Measurements from ENCODE around the gene INAFM1. TPM values are rescaled to one million over a fixed set of nuclear protein-coding genes. Genes with fewer than 3 reads are reported as not detected.

The INAFM1 gene
- polyA plus RNA-seq, 1 of the 3 experiments (the other 2 are of a cell fraction): 5.5 TPM

DNA sequence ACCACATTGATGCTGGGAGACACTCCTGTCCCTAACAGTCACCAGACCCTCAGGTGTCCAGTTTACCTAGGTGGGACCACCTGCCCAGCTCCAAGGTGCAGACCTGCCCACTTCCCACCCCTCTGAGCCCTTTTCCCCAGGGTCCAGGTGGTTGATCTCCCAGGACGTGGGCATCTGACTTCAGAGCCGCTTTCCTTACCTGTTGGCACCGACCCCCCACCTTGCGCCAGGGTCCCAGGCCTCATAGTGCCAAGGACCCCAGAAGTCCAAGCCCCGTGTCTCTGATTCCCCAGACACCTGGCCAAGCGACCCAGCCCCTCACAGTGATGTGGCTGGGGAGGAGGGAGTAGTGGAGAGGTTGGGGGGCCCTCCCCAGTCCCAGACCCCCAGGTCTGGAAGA, 34.1 kb upstream of the INAFM1 start:
- Histone ChIP-seq H3F3A (replicated peaks; ENCODE audit: insufficient read depth) (peaks cover 35% of the 10 kb centered on the region), H2AFZ (ENCODE audit: low read depth) (no peak overlapping the region), H3K27ac (ENCODE audit: low read depth in 2 of 2, low read length in 1 of 2) (peak overlapping the region; percentile 41 to 92; a peak in 3 of 4 replicates), H3K36me3 (replicated peaks in 1 of 2; ENCODE audit: control insufficient read depth in 1 of 2, insufficient read depth in 2 of 2, low read length in 1 of 2) (no peaks in the 10 kb centered on the region), H3K27me3 (ENCODE audit: insufficient read depth) (no peaks in the 10 kb centered on the region), H3K4me2 (peak overlapping the region; percentile 90), H3K9me3 (no peaks in the 10 kb centered on the region), H3K9me2 (no peaks in the 10 kb centered on the region), H3K4me3 (ENCODE audit: low read depth in 2 of 2, low read length in 1 of 2) (peak overlapping the region; percentile 50 to 65), H3K79me2 (ENCODE audit: insufficient read depth) (no peaks in the 10 kb centered on the region), H3K4me1 (ENCODE audit: control insufficient read depth in 1 of 2, insufficient read depth in 2 of 2, low read depth in 1 of 2, low read length in 1 of 2) (peaks cover 12 to 40% of the 10 kb centered on the region in 2 experiments; a peak in 3 of 4 replicates), H3K9ac (peak overlapping the region; percentile 21), H4K20me1 (ENCODE audit: insufficient read depth) (no peaks in the 10 kb centered on the region)
- WGBS (ENCODE audit: low lambda C conversion rate): 75% methylated on average over 3 of the region's 6 CpGs
- TF ChIP-seq EZH2phosphoT487 (IDR thresholded peaks at IDR 0.05; ENCODE audit: borderline replicate concordance, low read depth): no peak
- CTCF ChIA-PET: interaction anchor here (0.7 to 1.9 kb wide), 3 partner anchors 14 to 43 kb away, joined by 4 to 15 read pairs (median 6); no protein-coding TSS in a partner anchor
- no peak for DNase-seq
- POLR2A ChIA-PET: interaction anchor here (0.8 to 1.3 kb wide), 5 partner anchors 9 to 134 kb away, joined by 3 to 8 read pairs (median 4); no protein-coding TSS in a partner anchor

DNA sequence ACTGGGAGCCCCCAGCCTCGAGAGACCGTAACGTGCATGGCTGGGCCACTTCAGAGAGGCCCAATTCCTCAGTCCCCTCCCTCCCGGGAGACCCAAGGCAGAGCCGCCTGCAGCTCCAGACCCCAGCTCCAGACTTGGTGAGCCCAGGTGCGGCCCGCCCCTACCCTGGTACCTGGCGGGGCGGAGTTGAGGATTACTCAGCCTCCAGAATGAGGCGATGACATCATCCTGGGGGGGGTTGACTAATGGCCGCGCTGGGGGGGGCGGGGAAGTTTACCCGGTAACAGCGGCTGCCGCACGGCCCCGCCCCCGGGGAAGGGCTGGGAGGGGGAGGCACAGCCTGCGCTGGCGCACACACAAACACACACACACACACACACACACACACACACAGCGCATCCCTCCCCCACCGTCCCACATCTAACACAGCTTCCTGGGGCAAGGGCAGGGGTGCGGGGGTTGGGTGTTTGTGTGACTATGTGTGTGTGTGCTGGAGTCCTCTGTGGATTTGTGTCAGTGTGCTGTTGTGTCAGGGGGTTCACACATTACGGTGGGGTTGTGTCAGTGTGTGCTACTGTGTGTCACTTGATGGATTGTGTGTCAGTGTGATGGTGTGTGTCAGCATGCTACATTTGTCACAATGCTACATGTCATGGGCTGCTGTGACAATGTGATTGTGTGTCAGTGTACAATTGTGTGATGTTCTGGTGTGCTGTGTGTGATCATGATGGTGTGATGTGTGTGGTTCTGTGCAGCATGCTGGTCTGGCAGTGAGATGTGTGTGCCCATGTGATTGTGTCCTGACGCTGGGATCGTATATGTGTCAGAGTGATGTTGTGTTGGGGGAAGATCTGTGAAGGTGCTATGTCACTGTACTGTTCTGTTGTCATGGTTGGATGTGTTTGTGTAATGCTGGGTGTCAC, 33.4 kb upstream of the INAFM1 start:
- peak overlapping the region; percentile 90 for H3K4me2 ChIP-seq
- H3K27me3 ChIP-seq (ENCODE audit: insufficient read depth): no peaks in the 10 kb centered on the region
- H3K27ac ChIP-seq (ENCODE audit: low read depth in 2 of 2, low read length in 1 of 2): peak overlapping the region; percentile 41 to 92; a peak in 3 of 4 replicates
- no peaks in the 10 kb centered on the region for H3K9me3 ChIP-seq
- peak overlapping the region; percentile 16 for H3K9ac ChIP-seq
- no peaks in the 10 kb centered on the region for H4K20me1 ChIP-seq (ENCODE audit: insufficient read depth)
- no peaks in the 10 kb centered on the region for H3K36me3 ChIP-seq (replicated peaks in 1 of 2; ENCODE audit: control insufficient read depth in 1 of 2, insufficient read depth in 2 of 2, low read length in 1 of 2)
- peak overlapping the region; percentile 50 to 65; a peak in 3 of 4 replicates for H3K4me3 ChIP-seq (ENCODE audit: low read depth in 2 of 2, low read length in 1 of 2)
- DNase-seq: peak; percentile 84
- peaks cover 12 to 40% of the 10 kb centered on the region in 2 experiments; a peak in 3 of 4 replicates for H3K4me1 ChIP-seq (ENCODE audit: control insufficient read depth in 1 of 2, insufficient read depth in 2 of 2, low read depth in 1 of 2, low read length in 1 of 2)
- peaks cover 36% of the 10 kb centered on the region for H3F3A ChIP-seq (replicated peaks; ENCODE audit: insufficient read depth)
- CTCF ChIA-PET: interaction anchor here (0.7 to 1.9 kb wide), 3 partner anchors 15 to 42 kb away, joined by 4 to 15 read pairs (median 6); no protein-coding TSS in a partner anchor
- 16% methylated on average over 18 of the region's 27 CpGs for WGBS (ENCODE audit: low lambda C conversion rate)
- H2AFZ ChIP-seq (ENCODE audit: low read depth): no peak overlapping the region
- H3K9me2 ChIP-seq: no peaks in the 10 kb centered on the region
- POLR2A ChIA-PET: interaction anchor here (0.5 to 1.2 kb wide), 3 partner anchors 14 to 318 kb away, joined by 3 to 8 read pairs (median 4); no protein-coding TSS in a partner anchor
- H3K79me2 ChIP-seq (ENCODE audit: insufficient read depth): no peaks in the 10 kb centered on the region
- TF ChIP-seq, protein P1, sequence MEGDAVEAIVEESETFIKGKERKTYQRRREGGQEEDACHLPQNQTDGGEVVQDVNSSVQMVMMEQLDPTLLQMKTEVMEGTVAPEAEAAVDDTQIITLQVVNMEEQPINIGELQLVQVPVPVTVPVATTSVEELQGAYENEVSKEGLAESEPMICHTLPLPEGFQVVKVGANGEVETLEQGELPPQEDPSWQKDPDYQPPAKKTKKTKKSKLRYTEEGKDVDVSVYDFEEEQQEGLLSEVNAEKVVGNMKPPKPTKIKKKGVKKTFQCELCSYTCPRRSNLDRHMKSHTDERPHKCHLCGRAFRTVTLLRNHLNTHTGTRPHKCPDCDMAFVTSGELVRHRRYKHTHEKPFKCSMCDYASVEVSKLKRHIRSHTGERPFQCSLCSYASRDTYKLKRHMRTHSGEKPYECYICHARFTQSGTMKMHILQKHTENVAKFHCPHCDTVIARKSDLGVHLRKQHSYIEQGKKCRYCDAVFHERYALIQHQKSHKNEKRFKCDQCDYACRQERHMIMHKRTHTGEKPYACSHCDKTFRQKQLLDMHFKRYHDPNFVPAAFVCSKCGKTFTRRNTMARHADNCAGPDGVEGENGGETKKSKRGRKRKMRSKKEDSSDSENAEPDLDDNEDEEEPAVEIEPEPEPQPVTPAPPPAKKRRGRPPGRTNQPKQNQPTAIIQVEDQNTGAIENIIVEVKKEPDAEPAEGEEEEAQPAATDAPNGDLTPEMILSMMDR (IDR thresholded peaks at IDR 0.05): no peak
- TF ChIP-seq GATA2 (CRISPR knock-in tag; IDR thresholded peaks at IDR 0.05) (no peak), FOXJ3 (CRISPR knock-in tag; IDR thresholded peaks at IDR 0.05) (no peak), ELF1 (IDR thresholded peaks at IDR 0.05) (no peak), POLR2AphosphoS5 (IDR thresholded peaks at IDR 0.05; ENCODE audit: low read depth, low read length) (no peak; the same call in 1 of the 2 replicates), MEF2A (IDR thresholded peaks at IDR 0.05; ENCODE audit: borderline replicate concordance, low read depth) (peak; percentile 94; the same call in 1 of the 2 replicates), EP300 (IDR thresholded peaks at IDR 0.05; ENCODE audit: borderline replicate concordance in 1 of 2, low read depth in 1 of 2, low read length in 1 of 2) (peak; percentile 30 to 37; a peak in 1 of 4 replicates), RAD21 (IDR thresholded peaks at IDR 0.05; ENCODE audit: low read length) (no peak), TAF1 (IDR thresholded peaks at IDR 0.05; ENCODE audit: borderline replicate concordance, low read depth, low read length) (0 out of 2 replicates have a peak, but pooled peaks have one; percentile 32), FOXM1 (IDR thresholded peaks at IDR 0.05; ENCODE audit: low read depth) (no peak), EZH2phosphoT487 (IDR thresholded peaks at IDR 0.05; ENCODE audit: borderline replicate concordance, low read depth) (no peak), JUND (IDR thresholded peaks at IDR 0.05) (no peak; the same call in 1 of the 2 replicates)
- TF ChIP-seq, protein P2, sequence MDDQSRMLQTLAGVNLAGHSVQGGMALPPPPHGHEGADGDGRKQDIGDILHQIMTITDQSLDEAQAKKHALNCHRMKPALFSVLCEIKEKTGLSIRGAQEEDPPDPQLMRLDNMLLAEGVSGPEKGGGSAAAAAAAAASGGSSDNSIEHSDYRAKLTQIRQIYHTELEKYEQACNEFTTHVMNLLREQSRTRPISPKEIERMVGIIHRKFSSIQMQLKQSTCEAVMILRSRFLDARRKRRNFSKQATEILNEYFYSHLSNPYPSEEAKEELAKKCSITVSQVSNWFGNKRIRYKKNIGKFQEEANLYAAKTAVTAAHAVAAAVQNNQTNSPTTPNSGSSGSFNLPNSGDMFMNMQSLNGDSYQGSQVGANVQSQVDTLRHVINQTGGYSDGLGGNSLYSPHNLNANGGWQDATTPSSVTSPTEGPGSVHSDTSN (IDR thresholded peaks at IDR 0.05): peak; percentile 29; the same call in 1 of the 2 replicates
- TF ChIP-seq, protein P3, sequence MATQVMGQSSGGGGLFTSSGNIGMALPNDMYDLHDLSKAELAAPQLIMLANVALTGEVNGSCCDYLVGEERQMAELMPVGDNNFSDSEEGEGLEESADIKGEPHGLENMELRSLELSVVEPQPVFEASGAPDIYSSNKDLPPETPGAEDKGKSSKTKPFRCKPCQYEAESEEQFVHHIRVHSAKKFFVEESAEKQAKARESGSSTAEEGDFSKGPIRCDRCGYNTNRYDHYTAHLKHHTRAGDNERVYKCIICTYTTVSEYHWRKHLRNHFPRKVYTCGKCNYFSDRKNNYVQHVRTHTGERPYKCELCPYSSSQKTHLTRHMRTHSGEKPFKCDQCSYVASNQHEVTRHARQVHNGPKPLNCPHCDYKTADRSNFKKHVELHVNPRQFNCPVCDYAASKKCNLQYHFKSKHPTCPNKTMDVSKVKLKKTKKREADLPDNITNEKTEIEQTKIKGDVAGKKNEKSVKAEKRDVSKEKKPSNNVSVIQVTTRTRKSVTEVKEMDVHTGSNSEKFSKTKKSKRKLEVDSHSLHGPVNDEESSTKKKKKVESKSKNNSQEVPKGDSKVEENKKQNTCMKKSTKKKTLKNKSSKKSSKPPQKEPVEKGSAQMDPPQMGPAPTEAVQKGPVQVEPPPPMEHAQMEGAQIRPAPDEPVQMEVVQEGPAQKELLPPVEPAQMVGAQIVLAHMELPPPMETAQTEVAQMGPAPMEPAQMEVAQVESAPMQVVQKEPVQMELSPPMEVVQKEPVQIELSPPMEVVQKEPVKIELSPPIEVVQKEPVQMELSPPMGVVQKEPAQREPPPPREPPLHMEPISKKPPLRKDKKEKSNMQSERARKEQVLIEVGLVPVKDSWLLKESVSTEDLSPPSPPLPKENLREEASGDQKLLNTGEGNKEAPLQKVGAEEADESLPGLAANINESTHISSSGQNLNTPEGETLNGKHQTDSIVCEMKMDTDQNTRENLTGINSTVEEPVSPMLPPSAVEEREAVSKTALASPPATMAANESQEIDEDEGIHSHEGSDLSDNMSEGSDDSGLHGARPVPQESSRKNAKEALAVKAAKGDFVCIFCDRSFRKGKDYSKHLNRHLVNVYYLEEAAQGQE (IDR thresholded peaks at IDR 0.05; ENCODE audit: low read depth, low read length): no peak
- TF ChIP-seq, protein P4, sequence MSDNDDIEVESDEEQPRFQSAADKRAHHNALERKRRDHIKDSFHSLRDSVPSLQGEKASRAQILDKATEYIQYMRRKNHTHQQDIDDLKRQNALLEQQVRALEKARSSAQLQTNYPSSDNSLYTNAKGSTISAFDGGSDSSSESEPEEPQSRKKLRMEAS (IDR thresholded peaks at IDR 0.05; ENCODE audit: low read depth): 0 out of 2 replicates have a peak, but pooled peaks have one; percentile 33
- TF ChIP-seq, protein P5, sequence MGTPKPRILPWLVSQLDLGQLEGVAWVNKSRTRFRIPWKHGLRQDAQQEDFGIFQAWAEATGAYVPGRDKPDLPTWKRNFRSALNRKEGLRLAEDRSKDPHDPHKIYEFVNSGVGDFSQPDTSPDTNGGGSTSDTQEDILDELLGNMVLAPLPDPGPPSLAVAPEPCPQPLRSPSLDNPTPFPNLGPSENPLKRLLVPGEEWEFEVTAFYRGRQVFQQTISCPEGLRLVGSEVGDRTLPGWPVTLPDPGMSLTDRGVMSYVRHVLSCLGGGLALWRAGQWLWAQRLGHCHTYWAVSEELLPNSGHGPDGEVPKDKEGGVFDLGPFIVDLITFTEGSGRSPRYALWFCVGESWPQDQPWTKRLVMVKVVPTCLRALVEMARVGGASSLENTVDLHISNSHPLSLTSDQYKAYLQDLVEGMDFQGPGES (IDR thresholded peaks at IDR 0.05; ENCODE audit: low read depth, low read length): no peak
